Measurements from ENCODE around the gene ENTPD8. TPM values are rescaled to one million over a fixed set of nuclear protein-coding genes. Genes with fewer than 3 reads are reported as not detected.

The ENTPD8 gene
- total and polyA plus RNA-seq, 2 of the 4 experiments (the other 2 are of a cell fraction): 0.07 TPM; not detected in 1

DNA sequence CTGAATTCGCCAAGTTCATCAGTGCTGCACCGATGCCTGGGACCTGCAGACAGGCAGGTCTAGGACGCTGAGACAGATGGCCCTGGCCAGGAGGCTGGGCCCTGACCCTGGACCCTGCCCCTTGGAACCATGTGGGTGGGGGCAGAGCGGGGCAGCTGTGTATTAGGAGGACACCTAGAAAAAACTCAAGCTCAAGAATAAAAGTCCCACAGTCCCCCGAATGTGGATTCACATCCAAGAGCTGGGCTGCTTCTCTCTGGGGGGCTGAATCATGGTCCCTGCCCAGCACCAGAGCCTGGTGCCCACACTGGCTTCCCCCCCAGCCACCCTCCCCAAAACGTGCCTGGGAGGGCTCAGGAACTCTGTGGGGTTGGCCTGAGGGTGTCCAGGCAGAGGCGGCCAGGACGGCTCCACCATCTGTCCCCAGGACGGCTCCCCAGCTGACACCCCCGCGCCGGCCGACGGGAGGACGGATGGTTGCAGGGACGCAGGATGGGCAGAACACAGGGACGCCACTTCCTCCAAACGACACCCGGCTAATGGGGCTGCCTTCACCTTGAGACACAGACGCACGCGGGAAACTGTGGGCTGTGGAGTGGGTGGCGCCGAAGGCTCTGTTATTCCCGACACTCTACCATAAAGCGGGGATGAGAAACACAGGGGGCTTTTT lies 53.1 kb downstream of the ENTPD8 start:
- H3K9me1 ChIP-seq (ENCODE audit: insufficient read depth, low read length): no peaks in the 10 kb centered on the region; the same call in 1 of the 2 replicates
- no peak overlapping the region for H4K91ac ChIP-seq (ENCODE audit: insufficient read depth, low read depth, low read length)

More for the DNA sequence above, 53.1 kb downstream of the ENTPD8 start:
- ATAC-seq (ENCODE audit: low read depth) (no peak), DNase-seq (no peak)
- ChIA-PET CTCF (no interaction called here), POLR2A (ENCODE audit: unreplicated experiment) (no interaction called here)
- Histone ChIP-seq H3K18ac (ENCODE audit: low read depth, low read length) (no peak overlapping the region), H3K23ac (ENCODE audit: low read depth, low read length) (no peak overlapping the region), H3K36me3 (ENCODE audit: control insufficient read depth, insufficient read depth, low read length) (peaks cover 4% of the 10 kb centered on the region; the same call in 1 of the 2 replicates), H3K9ac (ENCODE audit: low read depth, low read length) (no peak overlapping the region), H2AK5ac (ENCODE audit: low read depth, low read length) (no peak overlapping the region), H2AK9ac (replicated peaks; ENCODE audit: low read depth, low read length, poor library complexity) (no peak overlapping the region), H3K27me3 (ENCODE audit: control insufficient read depth, insufficient read depth, low read length) (no peaks in the 10 kb centered on the region), H2AFZ (replicated peaks; ENCODE audit: low read length, poor library complexity) (no peak overlapping the region), H3K4me2 (ENCODE audit: low read depth, low read length) (no peak overlapping the region), H2BK5ac (ENCODE audit: low read depth, low read length, poor library complexity, severe bottlenecking) (no peak overlapping the region), H2BK120ac (ENCODE audit: low read depth, low read length) (no peak overlapping the region), H4K20me1 (ENCODE audit: insufficient read depth, low read length) (peaks cover 3% of the 10 kb centered on the region; the same call in 1 of the 2 replicates), H3K79me1 (ENCODE audit: low read depth in 1 of 2, low read length in 2 of 2) (no peaks in the 10 kb centered on the region), H2BK15ac (ENCODE audit: low read depth, low read length) (no peak overlapping the region), H3K4me1 (ENCODE audit: control insufficient read depth, insufficient read depth, low read length) (peaks cover 10% of the 10 kb centered on the region; the same call in 1 of the 2 replicates), H2BK20ac (ENCODE audit: low read depth, low read length) (no peak overlapping the region), H3K56ac (ENCODE audit: extremely low read depth, insufficient read depth, low read length) (no peak overlapping the region), H3K4ac (ENCODE audit: low read depth, low read length) (no peak overlapping the region), H3K9me3 (ENCODE audit: control insufficient read depth, insufficient read depth, low read length) (no peaks in the 10 kb centered on the region), H4K8ac (ENCODE audit: low read depth in 2 of 2, low read length in 2 of 2) (no peak overlapping the region), H3K27ac (ENCODE audit: insufficient read depth, low read length) (no peak overlapping the region), H4K5ac (ENCODE audit: low read depth, low read length) (no peak overlapping the region), H3K4me3 (ENCODE audit: insufficient read depth, low read depth, low read length) (no peak overlapping the region), H3K14ac (replicated peaks; ENCODE audit: low read depth, low read length) (no peak overlapping the region)
- no peak for TF ChIP-seq CEBPB (IDR thresholded peaks at IDR 0.05; ENCODE audit: low read depth, low read length)
- BruUV-seq (replicated peaks): no TSS peak
- 77% methylated on average over 5 of the region's 26 CpGs; no CpG with 5 or more reads in 1 of the 2 experiments for WGBS, 2 experiments (ENCODE audit: extremely low coverage in 2 of 2, insufficient read length in 1 of 2)
- intact Hi-C loops (cut with micrococcal nuclease): no loop called here
- in situ Hi-C loops (cut with MboI; ENCODE audit: low sequenced_read_pairs): no loop called here
- dilution Hi-C loops (cut with HindIII; ENCODE audit: low sequenced_read_pairs, unreplicated experiment): no loop called here

Data from IMR-90 (cell line).